CD4-positive, alpha-beta T cell treated with Interleukin-4 for 4 hours (primary cell): ENCODE measurements around the gene FASTKD1.
"Not testable (repeated sequence)": the region's sequence is repeated elsewhere in the genome, so short reads cannot be mapped to it uniquely, and the experiment has no call there.

Experiments used
- DNase-seq: peaks from one replicate; pipeline ENCODE4 v3.0.0-alpha.2; 2020

Gene FASTKD1

DNA sequence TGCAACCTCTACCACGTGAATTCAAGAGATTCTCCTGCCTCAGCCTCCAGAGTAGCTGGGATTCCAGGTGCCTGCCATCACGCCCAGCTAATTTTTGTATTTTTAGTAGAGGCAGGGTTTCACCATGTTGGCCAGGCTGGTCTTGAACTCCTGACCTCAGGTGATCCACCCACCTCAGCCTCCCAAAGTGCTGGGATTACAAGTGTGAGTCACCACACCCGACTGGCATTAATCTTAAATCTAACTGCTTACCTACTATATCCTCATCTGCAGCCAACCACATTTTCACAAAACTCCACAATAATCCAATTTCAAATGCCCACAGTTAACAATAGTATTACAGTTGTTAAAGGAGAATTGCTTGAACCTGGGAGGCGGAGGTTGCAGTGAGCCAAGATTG is 2.9 kb downstream of the FASTKD1 start:
- DNase-seq: not testable (repeated sequence)

DNA sequence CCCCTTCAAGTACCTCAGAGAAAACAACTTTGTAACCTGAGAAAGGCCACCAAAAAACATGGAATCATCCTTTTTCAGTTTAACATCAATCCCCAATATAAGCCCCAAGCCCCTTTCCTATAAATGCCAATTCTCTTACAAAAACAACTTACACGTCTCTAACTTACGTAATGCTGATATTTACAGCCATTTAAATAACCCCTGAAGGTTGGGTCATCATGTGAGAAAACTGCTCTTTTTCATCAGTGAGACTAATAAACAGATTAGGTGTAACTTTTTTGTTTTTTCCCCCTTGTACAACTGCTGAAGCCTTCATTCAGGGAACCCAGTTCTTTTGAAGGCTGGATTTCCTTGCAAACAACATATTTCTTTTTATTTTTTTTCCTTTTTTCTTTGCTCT is 3.7 kb downstream of the FASTKD1 start:
- DNase-seq: no peak

- no peak for DNase-seq
Observed at GRCh38 chr2:169565686-169566085, 8.0 kb downstream of the FASTKD1 start.

DNA sequence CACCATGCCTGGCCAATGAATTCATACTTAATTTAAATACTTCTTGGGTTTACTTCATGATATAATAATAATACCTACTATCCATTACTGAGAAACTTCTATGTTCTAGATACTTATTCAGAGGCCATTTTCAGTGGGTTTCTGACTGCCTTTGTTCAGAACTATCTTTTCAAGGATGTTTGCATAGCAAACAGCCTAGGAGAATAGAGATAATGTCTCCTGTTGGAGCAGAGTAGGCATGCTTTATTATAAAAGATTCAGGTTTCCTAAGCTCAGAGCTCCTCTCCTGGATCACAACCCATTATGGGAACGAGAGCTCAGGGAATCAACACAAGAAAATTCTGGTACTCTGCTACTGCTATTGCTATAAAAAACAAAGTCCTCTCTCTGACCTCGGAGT is 11.1 kb downstream of the FASTKD1 start:
- DNase-seq: no peak

GRCh38 chr2:169562084-169562483 is 11.6 kb downstream of the FASTKD1 start:
- not testable (repeated sequence) for DNase-seq

GRCh38 chr2:169561364-169561763 is 12.3 kb downstream of the FASTKD1 start:
- no peak for DNase-seq

GRCh38 chr2:169546756-169547155 is 26.9 kb downstream of the FASTKD1 start:
- no peak for DNase-seq

GRCh38 chr2:169542433-169542832 is 31.2 kb downstream of the FASTKD1 start:
- no peak for DNase-seq

- DNase-seq: no peak
Observed at GRCh38 chr2:169540146-169540545, 33.5 kb downstream of the FASTKD1 start.

DNA sequence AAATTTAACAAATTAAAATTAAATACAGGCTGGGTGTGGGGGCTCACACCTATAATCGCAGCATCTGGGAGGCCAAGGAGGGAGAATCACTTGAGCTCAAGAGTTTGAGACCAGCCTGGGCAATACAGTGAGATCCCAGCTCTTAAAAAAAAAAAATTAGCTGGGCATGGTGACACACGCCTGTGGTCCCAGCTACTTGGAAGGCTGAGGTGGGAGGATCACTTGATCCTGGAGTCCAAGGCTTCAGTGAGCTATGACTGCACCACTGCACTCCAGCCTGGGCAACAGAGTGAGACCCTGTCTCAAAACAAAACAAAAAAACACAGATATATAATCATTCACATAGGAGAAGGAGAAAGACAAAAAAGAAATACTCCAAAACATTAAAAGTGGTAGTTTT is 34.2 kb downstream of the FASTKD1 start:
- not testable (repeated sequence) for DNase-seq

DNA sequence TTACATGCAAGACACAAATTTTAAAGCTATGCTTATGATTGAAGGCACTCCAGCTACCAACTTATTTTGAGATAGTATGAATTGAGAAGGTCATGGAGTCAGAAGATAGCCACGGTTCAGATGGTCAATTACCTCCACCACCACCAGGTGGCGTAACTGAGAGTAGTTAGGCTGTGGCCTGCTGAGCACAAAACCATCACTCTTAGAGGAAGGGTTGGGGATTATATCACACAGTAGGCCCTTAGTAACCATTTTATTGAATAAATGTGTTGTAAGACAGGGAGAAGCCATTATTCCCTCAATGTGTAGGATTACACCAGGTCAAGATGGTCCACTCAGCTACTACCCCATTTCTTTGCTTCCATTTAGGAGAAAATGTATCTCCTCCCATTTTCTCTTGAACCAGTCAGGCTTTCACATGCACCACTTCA is 45.4 kb downstream of the FASTKD1 start:
- DNase-seq: peak; percentile 66

- no peak for DNase-seq
Observed at GRCh38 chr2:169526451-169526850, 47.2 kb downstream of the FASTKD1 start.

DNA sequence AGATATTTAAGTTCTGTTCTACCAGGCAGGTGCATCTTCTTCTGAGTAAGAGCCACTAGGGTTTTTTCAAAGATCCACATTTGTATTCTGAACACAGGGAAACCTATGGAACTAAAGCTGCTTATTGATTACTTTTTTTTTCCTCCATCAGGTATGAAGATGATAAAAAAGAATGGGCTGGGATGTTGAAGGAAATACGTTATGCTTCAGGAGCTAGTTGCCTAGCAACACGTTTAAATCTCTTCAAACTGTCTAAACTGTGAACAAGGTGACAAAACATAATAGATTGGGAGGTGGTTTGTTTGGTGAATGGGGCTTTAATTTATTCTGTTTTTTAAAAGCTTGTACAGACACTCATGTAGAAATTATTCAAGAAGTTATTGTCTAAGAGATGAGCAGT is 48.2 kb downstream of the FASTKD1 start:
- DNase-seq: no peak

DNA sequence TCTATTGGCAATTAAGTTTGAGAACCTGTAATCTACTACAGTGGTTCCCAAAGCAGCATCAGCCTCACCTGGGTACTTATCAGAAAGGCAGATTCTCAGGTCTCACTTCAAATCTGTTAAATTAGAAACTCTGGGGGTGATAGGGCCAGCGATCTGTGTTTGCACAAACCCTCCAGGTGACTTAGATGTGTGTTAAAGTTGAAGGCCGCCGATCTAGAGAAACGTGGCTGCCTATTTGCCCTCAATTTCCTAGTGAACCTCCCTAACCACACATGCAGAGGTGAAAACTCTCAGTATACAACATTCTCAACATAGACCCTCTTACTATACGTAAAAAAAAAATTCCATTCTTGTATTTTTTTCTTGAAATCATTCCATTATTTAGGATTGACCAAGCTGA is 50.0 kb downstream of the FASTKD1 start:
- no peak for DNase-seq

DNA sequence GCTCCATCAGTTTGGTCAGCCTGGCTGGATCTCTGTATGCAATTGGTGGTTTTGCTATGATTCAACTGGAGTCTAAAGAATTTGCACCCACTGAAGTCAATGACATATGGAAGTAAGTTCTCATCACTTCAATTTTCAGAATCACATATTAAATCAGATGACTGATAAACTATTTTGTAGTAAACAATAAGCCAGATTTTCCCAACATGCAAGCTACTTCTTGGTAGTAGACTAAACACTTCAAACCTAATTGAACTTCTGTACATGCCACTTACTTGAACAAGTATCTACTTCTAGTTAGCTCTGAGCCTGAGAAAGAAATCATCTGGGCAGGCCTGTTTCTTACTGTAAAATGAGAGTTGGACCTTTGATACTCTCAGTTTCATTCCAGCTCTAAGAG is 52.8 kb downstream of the FASTKD1 start:
- DNase-seq: no peak

DNA sequence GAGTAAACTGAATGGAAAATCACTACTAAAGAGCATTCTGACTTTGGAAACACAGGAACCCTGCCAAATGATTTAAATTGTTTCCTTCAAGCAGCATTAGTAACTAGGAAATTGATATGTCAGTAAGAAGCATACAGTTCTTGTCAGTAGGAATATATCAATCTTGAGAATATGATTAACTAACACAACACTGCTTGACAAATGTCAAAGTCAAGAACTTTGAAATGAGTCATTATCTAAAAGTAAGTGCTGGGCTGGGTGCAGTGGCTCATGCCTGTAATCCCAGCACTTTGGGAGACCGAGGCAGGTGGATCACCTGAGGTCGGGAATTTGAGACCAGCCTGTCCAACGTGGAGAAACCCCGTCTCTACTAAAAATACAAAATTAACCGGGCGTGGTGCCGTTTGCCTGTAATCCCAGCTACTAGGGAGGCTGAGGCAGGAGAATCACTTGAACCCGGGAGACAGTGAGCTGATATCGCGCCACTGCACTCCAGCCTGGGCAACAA is 57.1 kb downstream of the FASTKD1 start:
- DNase-seq: not testable (repeated sequence)

DNA sequence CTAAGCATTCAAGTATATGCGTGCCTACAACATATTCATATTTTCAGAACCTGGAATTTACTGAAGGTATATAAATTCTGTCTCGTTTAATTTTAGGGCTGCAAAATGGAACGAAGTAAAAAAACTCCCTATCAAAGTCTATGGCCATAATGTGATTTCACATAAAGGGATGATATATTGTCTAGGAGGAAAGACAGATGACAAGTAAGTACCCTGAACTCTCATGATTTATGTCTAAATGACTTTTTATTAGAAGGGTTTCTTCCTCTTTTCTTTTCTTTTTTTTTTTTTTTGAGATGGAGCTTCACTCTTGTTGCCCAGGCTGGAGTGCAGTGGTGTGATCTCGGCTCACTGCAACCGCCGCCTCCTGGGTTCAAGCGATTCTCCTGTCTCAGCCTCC is 58.9 kb downstream of the FASTKD1 start:
- DNase-seq: not testable (repeated sequence)

DNA sequence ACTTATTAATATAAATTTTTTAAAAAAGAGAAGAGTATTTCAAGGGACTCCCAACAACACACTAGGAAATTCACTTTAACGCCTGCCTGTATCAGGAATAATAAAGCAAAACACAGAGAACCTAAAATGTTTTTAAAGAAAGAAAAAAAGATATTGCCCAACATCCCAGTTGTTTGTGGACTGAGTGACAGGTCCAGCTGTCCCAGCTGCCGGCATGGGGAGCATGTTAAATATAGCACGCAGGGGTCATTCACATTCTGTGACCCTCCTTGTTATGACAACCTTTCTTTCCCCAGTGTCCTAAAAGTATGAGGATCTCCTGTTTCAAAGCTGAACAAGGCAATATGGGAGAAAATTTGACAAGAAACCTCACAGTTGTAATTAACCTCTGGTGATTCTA is 59.7 kb downstream of the FASTKD1 start:
- no peak for DNase-seq

- no peak for DNase-seq
Observed at GRCh38 chr2:169513094-169513493, 60.6 kb downstream of the FASTKD1 start.

- DNase-seq: no peak
Observed at GRCh38 chr2:169512525-169512924, 61.1 kb downstream of the FASTKD1 start.

DNA sequence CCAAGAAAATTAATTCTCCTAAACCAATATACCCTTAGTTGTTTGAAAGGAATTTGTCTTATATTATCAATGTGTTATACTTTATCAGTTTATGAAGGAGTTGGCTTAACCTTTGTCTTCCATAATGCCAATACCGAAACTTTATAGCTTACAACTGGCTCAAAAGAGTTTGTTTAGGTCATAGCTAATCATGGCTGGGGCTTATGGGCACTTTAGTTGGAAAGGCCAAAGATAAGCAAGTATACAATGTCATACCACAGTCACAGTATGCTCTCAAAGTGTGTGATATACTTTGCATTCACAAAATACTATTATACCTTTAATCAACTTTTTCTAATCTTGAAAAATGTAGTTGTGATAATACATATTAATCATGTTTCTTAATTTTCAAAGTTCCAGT is 61.8 kb downstream of the FASTKD1 start:
- no peak for DNase-seq

GRCh38 chr2:169510496-169510895 is 63.2 kb downstream of the FASTKD1 start:
- DNase-seq: no peak

GRCh38 chr2:169509955-169510354 is 63.7 kb downstream of the FASTKD1 start:
- DNase-seq: no peak

DNA sequence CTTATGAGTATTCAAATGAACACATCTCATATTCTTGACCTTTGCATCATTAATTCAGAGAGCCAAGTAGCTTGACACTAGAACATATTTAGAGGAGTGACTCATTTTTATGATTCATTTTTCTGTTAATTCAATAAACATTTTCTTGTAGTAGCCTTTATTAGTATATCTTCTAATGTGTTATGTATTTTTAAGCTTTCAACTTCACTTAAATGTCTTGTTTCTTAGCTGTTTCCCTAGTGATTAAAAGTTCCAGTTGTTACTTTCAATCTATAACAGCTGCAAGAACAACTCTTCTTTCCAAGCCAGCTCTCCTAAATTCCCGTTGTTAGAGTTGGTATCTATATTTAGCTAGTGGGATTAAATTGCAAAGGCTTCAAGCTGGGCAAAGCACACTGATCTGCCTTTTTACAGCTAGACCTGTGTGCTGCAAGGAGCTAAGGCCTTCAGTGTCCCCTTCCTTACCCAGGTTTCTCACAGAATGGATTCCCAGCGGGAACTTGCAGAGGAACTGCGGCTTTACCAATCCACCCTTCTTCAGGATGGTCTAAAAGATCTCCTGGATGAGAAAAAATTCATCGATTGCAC is 64.3 kb downstream of the FASTKD1 start, which contains the start of gene KLHL41:
KLHL41 (plus strand) TSS at position 405 of the 588 bp plus-strand sequence; CDS start at position 482, 77 bp downstream.
- DNase-seq: no peak

DNA sequence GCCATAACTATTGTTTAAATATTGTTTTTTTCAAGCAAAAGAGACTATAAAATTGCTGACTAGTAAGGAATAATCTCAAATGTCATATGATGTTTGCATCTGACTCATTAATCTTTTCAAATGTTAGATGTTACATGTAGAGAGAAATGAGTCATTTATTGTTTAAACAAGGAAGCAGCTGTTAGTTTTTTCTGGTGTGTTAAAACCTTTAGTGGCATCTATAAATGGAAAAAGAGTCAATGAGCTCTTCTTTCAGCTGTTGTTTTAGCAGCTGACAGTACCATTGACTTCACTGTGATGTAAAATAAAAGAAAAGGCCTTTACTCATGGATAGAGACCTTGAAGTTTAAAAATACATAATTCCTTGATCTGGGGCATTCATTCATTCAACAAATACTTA is 66.0 kb downstream of the FASTKD1 start:
- DNase-seq: no peak
